ENCODE measurements around the gene PACRG.

The PACRG gene

GRCh38 chr6:163023700-163024099 is 295.9 kb downstream of the PACRG start:
- DNase-seq = no peak

DNA sequence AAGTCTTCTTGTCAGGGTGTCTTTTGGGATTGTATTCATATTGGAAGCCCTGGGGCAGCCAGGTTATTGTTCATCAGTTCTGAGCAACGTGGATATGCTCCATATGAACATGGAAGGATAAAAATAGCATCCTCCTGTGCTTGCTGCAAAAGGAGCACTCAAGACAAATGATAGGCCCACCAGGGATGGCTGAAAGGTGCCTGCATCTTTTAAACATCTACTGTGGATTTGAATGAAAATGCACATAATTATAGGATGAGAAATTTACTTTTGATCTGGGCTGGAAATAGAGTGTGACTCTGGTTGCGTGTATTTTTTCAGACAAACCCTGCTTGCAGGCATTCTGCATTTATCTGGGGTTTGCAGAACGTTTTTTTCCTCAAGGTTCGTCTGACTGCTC is 299.1 kb downstream of the PACRG start:
- no peak for DNase-seq

- DNase-seq = no peak
Observed at GRCh38 chr6:163030980-163031379, 303.2 kb downstream of the PACRG start.

- no peak for DNase-seq
Observed at GRCh38 chr6:163031931-163032330, 304.2 kb downstream of the PACRG start.

GRCh38 chr6:163036160-163036645 is 308.4 kb downstream of the PACRG start:
- no peak for DNase-seq

- no peak for DNase-seq
Observed at GRCh38 chr6:163038317-163038716, 310.5 kb downstream of the PACRG start.

DNA sequence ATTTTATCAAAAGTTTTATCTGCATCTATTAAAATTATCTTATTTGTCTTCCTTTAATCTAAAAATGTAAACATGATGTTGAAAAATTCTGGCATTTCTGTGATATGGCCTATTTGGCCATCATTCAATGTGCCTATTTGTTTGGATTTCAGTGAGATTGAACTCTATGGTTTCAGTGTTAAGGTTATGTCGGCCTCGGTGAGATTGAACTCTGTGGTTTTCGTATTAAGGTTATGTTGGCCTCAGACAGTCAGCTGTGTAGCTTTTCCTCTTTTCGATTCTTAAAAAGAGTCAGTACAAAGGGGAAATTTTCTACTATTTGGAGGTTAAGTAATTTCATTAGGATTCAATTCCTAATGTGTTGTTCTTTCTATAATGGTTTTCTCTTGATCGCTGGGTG is 320.6 kb downstream of the PACRG start:
- no peak for DNase-seq

GRCh38 chr6:163053667-163054344 is 326.0 kb downstream of the PACRG start:
- DNase-seq = no peak

- no peak for DNase-seq
Observed at GRCh38 chr6:163054641-163055040, 326.9 kb downstream of the PACRG start.

DNA sequence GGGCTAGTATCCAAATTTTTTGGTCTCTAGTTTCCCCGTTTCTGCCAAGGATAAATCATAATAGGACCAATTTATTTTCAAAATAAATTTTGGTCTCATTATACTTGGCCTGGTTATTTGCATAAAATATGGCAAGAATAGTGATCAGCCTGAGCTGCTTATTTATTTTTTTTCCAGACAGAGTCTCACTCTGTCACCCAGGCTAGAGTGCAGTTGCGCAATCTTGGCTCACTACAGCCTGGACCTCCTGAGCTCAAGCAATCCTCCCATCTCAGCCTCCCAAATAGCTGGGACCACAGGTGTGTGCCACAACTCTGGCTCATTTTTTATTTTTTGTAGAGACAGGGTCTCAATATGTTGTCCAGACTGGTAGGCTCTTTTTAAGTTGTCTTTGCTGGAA is 329.5 kb downstream of the PACRG start:
- DNase-seq = no peak

DNA sequence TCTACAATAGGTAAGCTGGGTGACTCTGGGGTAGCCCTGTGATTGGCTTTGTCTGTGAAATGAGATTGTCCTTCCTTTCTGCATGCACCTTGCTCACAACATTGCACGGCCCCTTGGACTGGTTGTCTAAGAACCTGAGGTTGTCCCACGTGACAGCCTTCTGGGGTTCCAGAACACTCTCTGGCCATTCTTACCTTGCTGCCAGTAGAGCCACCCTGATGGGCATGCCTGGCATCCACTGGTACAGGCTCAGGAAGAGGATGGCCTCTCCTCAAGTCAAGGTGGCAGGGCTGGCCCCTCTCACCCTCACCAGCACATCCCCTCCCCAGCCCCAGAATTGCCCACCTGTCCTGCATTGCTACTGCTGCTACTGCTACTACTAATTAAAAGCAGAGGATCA is 335.0 kb downstream of the PACRG start:
- no peak for DNase-seq

DNA sequence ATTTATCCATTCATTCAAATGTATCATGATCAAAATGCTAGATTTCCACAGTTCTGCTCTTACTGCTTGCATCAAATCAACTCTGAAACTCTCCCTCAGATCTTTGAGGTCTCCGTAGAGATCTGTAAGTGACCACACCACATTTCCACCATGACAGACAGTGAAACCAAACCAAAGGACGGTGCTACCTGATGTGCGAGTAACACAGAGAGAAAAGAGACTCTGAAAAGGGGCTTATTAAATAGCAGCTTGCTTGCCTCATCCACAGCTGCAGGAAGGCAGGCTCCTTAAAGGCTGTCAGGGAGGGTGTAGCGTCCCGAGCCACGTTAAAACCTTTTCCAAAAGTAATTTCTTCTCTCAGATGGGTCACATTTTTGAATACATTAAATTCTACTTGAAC is 335.8 kb downstream of the PACRG start:
- no peak for DNase-seq

- DNase-seq = no peak
Observed at GRCh38 chr6:163064397-163064796, 336.6 kb downstream of the PACRG start.

DNA sequence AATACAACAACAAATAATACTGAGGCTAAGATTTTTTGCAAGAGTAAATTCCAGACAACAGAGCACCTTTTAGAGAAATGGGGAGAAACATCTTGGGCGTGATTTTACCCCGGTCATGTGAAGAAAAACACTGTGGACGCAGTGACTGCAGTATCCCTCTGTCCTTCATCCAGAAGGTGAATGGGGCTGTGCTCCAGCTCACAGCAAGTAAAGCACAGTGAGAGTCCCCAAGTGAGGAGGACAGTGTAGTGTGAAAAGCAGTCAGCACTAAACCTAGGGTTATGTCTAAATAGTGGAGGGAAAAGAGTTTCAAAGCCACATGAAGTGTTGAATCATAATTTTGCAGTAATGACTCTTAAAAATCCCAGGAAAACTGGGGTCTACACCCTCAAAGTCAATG is 338.4 kb downstream of the PACRG start:
- no peak for DNase-seq

DNA sequence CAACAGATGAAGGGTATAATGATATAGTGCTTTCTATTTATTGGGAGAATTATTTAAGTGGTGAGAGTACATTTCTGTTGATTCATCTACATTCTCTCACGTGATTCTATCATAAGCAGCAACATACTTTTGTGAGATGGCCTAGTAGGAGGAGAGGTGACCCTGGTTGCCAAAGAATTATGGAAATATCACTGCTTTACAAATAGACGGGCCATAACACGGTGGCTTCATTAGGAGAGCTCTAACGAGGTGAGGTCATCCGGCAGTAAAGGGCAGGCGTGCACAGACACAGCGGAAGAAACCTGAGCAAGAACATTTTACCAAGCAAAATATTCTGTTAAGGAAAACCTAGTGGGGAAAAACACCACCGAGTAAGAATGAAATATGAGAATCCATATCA is 349.4 kb downstream of the PACRG start:
- DNase-seq = no peak

DNA sequence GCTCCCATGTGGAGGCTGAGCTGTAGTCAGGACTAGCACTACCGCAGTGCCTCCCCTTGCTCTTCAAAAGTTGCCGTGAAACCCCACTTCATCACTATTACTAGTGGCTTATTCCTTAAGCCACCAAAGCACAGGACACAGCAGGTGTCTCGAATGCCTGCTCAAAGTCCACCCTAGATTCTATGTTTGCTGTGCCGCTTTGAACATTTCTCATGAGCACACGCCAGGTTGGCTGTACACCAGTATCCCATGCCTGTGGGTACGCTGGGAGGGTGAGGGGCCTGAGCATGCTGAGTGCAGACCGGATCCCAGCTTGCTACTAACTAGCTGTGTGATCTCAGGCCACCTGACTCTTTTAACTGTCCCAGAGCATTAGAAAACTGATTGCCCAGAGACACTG is 350.9 kb downstream of the PACRG start:
- no peak for DNase-seq

DNA sequence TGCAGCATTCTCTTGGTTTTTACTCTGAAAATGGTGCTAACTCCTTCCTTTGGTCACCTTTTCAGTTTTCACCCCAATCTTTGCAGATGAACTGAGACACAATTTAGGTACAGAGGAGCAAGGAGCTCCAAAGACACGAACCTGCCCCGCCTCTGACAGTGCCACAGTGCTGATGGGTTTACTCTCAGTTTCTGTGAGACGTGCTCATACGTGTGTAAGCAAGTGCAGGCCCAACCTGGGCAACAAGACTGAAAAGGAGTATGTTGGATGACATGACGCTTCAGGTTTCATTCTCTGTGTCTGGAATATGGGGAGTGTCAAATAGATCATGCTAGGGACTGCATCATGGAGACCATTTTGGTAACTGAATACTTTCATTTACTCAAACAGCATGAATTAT is 352.5 kb downstream of the PACRG start:
- no peak for DNase-seq

- no peak for DNase-seq
Observed at GRCh38 chr6:163083141-163083540, 355.4 kb downstream of the PACRG start.

- DNase-seq = no peak
Observed at GRCh38 chr6:163085426-163085825, 357.7 kb downstream of the PACRG start.

DNA sequence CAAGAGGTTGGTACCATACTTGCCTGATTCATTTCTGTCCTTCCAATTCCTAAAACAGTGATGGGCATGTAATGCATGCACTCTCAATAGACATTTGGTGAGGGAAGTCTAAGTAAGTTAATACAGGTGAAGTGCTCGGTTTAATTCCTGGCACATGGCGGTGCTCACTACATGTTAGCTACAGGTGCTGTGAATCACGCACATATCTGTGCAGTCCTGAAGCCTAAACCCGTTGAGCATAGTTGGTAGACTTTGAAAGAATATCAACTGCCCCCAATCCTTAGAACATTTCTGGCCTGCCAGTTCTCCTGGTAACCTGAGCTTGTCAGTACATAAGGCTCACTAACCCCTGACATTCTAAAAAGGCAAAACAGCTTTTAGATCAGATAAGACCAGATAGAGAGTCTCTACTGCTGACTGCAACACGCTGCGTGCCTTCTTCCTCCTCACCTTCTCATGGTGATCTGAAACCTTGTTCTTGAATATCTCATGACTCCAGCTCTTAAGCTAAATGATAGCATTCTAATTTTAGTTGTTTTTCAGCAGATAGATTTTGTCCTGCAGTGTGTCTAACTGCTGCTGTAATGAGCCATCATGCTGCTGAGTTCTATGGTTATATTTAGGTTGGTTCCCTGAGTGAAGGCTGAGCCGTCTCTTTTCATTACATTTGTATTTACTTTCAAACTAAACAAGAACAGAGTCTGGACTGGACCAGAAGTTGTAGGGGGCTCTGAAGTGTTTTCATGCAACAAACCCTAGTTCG is 358.3 kb downstream of the PACRG start:
- no peak for DNase-seq

DNA sequence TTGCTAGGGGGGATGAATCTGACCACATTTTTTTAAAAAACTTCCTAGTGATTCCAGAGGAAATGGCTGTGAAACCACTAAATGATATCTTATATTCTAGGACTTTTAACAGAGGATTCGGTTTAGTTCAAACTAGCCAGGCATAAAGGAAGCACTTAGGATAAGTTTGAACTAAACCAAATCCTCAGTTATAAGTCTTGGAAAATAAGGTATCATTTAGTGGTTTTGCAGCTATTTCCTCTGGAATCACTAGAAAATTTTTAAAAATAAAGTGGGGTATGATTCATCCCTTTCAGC is 358.8 kb downstream of the PACRG start:
- no peak for DNase-seq

DNA sequence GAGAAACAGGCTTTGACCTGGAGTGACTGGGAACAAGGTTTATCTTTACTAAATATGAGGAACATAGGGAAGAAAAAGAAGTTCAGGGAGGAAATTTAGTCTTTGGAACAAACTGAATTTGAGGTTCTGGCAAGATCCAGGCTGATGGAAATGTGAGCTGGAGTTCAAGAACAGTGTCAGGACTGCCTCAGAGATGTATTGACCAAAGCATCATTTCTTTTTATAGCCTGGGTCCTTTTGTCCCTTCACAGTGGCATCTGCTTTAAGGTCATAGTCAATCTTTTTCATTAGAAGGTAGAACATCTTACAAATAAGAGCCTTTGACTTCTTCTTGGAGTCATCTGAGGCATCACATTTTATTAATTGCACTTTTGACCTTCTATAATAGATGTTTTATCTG is 360.2 kb downstream of the PACRG start:
- no peak for DNase-seq

DNA sequence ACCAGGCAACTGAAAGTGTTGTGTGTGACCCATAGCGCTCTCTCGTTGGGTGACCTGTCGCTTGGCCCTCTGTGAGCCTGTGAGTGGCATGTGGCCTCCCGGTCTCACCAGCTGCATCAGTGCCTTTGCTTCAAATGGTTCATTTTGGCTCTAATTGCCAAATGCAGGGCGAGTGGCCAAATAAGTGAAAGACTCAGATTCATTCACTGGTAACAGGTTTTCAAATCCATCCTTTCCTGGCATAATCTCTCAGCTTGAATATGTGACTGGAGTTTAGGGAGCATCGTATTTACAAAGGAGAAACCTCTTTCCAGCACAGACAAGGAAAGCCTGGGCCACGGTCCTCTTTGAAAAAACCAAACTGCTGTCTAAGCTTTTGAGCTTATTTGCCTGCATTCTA is 365.1 kb downstream of the PACRG start:
- peak; percentile 24 for DNase-seq

DNA sequence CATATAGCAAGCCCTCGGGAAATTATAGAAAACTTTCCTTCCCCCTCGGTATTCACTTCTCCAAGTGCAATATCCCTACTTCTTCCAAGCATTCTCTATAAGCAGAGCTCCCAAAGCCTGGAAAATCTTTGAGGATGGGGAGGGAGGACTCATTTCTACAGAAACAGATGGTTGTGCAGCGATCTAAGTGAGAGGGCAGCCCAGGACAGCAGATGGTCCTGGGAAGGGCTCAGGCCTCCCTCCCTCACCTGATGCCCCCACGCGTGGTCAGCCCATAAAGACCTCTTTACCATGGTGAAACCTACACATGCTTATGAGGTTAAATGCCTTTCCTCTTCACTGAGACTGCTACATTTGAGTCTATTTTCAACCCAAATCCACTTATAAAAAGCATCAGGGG is 367.1 kb downstream of the PACRG start:
- DNase-seq = no peak

- no peak for DNase-seq
Observed at GRCh38 chr6:163095401-163095800, 367.6 kb downstream of the PACRG start.
